ENCODE measurements around the gene BBC3.
"Not testable (repeated sequence)": the region's sequence is repeated elsewhere in the genome, so short reads cannot be mapped to it uniquely, and the experiment has no call there.

The BBC3 gene, protein sequence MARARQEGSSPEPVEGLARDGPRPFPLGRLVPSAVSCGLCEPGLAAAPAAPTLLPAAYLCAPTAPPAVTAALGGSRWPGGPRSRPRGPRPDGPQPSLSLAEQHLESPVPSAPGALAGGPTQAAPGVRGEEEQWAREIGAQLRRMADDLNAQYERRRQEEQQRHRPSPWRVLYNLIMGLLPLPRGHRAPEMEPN

DNA sequence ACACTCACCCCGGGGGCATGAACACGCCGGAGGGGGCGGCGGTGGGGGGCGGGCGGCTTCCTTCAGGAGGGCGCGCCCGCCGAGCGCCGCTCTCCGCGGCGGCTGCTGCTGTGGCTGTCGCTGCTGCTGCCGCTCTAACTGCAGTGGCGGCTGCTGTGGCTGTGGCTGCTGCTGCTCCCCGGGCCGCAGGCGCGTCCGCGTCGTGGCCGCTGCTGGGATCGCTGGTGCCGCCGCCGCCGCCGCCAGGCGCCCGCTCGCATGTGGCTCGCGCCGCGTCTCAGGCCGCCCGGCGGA lies at the start of gene BBC3:
Gene BBC3, minus strand, starts transcription at position 279 of the 294 bp plus-strand sequence. CDS start 2,768 bp downstream, outside the sequence.
- no peak for DNase-seq (ENCODE audit: low read depth, low spot score)

DNA sequence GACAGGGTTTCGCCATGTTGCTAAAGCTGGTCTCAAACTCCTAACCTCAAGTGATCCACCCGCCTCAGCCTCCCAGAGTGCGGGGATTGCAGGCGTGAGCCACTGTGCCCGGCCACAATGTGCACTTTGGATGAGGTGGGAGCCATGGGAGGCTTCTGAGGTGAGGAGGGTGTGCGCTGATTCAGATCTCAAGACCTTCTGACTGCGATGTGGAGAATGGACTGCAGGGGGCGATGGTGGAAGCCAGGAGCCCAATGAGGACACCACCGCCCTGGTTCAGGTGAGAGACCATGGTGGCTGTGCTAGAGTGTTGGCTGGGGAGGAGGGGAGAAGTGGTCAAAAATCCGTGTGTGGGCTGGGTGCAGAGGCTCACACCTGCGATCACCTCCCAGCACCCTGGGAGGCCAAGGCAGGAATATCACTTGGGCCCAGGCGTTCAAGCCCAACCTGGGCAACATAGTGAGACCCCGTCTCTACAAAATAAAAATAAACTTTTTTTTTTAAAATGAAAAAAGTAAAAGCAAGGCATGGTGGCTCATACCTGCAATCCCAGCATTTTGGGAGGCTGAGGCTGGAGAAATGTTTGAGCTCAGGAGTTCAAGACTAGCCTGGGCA lies 49.3 kb upstream of the BBC3 start:
- DNase-seq (ENCODE audit: low read depth, low spot score), result no peak

DNA sequence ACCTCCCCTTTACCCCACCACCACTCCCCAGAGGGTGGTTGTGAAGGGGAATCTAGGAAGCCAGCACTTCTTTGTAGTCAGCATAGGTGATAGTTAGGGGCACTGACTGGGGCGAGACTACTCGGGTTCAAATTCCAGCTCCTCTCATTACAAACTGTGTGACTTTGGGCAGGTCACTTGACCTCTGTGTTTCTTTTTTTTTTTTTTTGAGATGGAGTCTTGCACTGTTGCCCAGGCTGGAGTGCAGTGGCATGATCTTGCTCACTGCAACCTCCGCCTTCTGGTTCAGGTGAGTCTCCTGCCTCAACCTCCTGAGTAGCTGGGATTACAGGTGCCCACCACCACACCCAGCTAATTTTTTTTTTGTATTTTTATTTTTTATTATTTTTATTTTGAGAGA lies 45.5 kb upstream of the BBC3 start:
- DNase-seq (ENCODE audit: low read depth, low spot score), result not testable (repeated sequence)

DNA sequence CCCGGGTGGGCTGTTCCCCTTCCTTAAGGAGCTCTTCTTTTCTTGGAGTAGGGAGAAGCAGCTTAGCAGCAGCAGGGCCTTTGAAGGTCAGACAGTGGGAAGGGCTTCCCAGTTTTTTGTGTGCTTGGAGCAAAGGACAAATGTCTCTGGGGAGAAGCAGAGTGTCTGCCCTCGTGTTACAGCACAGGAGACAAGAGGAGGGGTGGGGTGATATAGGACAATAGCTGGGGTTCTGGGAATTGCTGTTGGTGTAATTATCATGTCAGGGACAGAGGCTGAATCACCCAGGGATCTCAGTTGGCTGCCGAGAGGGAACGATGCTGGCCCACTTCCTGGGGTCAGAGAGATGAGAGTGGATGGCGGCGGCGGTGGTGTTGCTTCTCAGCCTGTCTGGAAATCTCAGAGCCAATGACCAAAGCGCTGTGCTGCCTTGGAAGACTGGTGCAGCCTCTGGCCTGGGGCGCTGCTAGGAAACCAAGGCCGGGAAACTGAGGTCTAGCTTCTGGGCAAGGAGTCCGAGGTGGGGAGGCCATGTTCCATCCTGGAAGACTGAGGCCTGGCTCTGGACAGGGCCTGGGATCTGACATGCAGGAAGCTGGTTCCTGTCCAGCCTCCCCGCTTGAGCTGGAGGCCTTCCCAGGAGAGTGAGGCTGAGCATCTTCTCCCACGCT lies 44.9 kb upstream of the BBC3 start:
- DNase-seq (ENCODE audit: low read depth, low spot score), result no peak

DNA sequence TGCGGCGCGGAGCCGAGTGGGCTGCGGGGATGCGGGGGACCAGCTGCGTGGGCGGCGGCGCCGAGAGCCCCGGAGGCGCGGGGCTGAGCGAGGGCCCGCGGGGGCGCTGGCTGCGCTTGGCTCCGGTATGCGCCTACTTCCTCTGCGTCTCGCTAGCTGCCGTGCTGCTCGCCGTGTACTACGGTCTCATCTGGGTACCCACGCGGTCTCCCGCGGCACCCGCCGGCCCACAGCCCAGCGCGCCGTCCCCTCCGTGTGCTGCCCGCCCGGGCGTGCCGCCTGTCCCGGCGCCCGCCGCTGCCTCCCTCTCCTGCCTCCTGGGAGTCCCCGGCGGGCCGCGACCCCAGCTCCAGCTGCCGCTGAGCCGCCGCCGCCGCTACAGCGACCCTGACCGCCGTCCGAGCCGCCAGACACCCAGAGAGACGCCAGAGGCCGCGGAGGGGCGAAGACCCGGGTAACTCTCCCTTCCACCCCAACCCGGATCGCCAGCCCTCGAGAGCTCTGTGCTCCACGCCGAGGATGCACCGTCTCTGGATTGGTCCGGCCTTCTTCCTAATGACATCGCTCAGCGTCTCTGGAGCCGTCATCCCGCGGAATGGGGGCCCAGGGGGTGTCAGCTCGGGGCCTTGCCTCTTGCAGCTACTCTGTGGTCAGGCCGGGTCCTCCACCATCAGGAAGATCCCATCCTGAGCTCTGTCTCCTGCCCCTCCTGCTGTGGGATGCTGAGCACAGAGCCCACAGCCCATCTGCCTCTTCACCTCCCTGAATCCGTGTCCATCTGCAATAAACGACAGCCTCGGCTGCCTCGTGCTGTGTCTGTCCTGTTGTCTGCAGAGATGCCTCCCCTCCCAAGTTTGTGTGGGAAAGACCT lies 44.1 kb upstream of the BBC3 start:
- DNase-seq (ENCODE audit: low read depth, low spot score), result no peak

DNA sequence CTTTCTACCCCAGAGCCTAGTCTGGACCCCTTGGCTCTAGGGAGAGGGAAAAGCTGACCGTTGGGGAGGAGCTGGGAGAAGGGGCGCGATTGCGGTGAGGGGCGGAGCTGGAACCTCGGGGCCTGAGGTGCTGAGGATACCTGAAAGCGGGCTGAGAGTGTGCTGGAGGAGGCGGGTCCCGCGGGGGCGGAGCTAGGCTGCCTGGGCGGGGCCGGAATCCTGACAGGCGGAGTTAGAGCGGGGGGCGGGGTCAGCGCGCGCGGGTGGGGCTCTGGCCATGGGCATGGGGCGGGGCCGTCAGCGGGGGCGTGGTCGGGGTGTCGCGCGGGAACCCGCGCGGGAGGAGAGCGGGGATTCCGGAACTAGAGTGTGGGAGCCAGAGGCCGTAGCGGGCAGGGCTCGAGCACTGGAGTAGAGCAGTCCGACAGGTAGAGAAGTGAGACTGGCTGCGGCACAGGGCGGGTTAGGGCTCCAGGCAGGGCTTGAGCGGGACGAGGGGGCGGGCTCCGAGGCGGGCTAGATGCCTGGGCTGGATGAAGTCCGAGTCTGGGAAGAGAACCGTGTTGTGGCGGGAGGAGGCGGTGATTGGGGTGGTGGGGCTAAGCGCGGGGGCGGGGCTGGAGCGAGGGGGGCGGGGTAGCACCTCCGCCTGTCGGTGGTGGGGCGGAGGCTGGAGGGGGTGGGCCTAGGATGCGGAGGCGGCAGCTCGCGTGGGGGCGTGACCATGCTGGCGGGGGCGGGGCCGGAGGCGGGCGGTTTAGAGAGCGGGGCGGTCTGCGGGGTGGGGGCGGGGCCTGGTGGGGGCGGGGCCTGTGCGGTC lies 43.3 kb upstream of the BBC3 start, which contains the start of gene INAFM1:
Gene INAFM1, plus strand, starts transcription at position 815 of the 820 bp plus-strand sequence. CDS start 35 bp downstream, outside the sequence.
- DNase-seq (ENCODE audit: low read depth, low spot score), result no peak

DNA sequence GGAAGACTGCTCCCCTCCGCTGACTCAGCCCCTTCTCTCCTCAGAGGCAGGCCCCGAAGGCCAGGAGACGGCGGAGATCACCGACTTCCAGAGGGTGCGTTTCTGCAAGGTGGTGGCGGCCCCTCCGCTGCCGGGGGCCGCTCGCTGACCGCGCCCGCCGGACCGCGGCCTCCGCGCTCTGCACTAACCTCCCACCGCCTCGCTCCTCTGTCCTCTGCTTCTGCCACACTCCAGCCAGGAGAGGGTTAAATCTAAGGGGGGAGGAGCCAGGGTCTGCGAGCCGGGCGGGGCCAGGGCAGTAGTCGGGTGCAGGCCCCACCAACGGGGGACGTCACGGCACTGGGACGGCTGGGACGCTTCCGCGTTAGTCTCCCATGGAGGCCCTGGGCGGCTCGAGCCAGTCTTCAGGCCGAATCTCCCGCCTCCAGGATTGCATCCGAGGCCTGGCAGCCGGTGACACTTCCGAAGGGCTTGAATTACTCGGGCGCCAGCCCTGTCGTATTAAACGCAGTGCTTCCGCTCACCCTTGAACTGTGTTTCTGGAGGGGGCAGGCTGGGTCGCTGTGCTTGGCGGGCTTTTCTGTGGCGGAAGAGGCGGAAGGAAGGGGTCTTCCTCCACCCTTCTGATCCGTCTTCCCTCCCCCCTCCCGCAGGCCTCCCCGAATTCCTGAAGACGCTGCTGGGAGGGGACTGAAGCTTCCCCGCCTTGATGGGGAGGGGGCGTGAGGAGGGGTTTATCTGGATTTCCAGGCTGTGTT lies 42.5 kb upstream of the BBC3 start:
- DNase-seq (ENCODE audit: low read depth, low spot score), result no peak

DNA sequence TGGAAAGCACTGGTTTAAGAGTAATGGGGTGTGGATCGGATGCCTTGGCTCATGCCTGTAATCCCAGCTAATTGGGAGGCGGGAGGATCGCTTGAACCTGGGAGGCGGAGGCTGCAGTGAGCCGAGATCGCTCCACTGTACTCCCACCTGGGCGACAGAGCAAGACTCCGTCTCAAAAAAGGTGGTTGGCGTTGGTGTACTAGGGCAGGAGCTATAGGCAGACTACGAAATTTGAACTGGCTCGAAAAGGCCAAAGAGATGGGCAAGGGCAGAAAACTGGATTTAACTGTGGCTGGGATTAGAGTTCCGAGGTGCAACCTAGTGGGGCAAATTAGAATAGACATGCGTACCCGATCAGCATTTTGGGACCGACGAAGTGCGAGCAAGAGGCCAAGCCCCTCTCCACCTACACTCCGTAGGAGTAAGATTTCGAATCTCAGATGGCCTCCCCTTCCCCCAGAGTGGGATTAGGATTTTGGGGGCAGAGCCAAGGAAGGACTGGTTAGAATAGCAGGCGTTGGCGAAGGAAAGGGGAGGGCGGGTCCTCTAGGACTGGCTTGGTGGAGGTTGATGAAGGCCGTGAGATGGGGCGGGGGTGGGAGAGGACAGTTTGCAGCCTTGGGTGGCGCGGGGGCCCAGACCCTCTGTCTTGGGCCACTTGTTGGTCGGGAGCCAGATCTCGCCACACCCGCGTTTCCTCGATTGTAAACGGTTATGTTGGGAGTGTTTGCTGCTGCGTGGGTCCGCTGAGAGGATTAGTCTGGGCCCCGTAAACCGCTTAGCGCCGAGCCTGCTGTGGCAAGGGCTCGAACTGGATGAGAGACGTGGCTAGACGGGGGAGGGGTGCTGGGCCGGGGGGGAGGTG lies 41.7 kb upstream of the BBC3 start:
- no peak for DNase-seq (ENCODE audit: low read depth, low spot score)

DNA sequence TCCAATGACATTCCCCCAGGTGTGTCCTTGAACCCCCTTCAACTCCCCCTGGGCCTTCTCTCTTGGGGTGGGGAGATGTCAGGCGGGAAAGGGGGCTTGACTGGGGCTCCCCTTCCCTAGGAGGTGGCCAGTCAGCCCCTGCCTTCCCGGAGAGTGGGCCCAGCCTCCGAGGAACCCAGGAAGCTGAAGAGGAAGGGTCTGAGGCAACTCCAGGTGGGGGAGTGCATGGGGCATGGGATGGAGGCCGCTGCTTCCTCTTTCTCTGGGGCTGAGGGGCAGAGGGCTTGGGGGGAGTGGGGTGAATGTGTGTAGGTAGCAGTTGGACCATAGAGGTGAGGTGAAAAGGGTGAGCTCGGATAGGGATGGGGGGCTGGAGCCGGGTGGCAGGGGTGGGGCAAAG lies 41.0 kb upstream of the BBC3 start:
- DNase-seq (ENCODE audit: low read depth, low spot score), result no peak

DNA sequence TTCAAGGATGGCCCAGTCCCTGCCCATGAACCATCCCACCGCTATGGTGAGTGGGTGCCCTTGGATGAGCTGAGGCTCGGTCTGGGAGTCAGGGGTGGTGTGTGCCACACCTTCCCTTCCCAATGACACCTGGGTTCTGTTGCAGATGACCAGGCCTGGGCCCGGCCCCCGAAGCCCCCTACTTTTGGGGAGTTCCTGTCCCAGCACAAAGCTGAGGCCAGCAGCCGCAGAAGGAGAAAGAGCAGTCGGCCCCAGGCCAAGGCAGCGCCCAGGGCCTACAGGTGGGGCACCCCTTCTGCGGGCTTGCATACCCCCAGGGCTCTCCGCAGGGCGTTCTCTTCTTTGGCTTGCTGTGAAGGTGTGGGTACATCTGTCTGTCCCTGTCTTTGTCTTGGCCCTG lies 39.4 kb upstream of the BBC3 start:
- DNase-seq (ENCODE audit: low read depth, low spot score), result no peak

DNA sequence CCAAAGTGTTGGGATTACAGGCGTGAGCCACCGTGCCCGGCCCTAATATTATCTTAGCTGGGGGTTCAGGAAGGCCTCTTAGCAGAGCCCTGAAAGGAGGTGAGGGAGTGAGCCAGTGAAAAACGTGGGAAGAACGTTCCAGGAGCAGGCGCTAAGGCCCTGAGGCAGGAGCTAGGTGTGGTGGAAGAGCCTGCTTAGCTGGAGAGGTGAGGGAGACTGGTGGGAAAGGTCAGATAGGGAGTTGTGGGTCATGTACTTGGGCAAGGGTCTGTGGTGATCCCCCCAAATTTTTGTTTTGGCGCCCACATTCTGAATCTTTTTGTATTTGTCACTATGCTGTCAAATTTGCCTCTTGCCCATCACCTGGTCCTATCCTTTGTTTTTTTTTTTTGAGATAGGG lies 38.6 kb upstream of the BBC3 start:
- no peak for DNase-seq (ENCODE audit: low read depth, low spot score)

DNA sequence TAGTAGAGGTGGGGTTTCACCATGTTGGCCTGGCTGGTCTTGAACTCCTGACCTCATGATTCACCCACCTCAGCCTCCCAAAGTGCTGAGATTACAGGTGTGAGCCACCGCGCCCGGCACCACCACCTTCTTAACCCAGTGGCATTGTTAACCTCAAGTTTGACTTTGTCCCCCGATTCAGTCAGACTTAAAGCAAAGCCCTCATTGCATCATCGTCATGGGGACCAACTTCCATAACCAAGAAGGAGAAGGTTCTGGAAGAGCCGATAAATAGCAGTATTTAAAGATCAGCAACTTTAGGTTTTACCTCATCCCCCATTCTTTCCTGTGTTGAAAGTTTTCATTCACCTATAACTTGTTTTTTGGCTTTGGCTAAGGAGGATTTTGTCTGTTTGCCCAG lies 37.0 kb upstream of the BBC3 start:
- DNase-seq (ENCODE audit: low read depth, low spot score), result no peak

DNA sequence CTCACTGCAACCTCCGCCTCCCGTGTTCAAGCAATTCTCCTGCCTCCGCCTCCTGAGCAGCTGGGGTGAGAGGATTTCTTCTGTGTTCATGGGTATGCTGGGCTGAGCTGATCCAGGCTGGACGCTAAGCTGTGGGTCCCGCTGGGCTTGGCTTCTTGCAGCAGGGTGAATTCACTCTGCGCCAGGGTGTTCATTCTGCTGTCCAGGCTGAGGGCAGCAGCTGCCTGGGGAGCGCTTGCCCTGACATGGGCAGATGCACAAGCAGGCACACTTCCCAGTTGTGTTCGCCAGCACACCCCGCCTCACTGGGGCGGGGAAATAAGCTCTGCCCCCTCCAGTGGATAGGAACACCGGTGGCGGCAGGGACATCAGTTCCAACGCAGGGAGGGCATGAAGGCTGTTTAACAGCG lies 36.4 kb upstream of the BBC3 start:
- DNase-seq (ENCODE audit: low read depth, low spot score), result no peak

DNA sequence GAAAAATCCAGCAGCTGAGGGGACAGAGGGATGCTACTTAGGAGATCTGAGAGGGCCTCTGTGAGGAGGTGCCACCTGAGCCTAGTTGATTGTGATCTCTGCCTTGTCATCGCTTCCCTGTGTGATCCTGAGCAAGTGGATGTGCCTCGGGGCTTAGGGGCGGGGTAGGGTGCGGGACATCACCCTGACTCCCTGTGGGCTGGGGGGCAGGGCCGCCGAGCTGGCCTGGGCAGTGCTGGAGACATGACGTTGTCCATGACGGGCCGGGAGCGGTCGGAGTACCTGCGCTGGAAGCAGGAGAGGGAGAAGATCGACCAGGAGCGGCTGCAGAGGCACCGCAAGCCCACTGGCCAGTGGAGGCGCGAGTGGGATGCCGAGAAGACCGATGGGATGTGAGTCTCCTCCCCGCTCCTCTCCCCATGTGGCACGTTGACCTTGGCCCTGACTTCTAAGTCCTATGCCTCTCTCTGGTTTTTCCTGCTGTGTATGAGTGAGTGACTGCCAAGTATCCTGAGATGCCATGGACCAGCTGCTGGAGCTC lies 35.5 kb upstream of the BBC3 start:
- DNase-seq (ENCODE audit: low read depth, low spot score), result no peak

DNA sequence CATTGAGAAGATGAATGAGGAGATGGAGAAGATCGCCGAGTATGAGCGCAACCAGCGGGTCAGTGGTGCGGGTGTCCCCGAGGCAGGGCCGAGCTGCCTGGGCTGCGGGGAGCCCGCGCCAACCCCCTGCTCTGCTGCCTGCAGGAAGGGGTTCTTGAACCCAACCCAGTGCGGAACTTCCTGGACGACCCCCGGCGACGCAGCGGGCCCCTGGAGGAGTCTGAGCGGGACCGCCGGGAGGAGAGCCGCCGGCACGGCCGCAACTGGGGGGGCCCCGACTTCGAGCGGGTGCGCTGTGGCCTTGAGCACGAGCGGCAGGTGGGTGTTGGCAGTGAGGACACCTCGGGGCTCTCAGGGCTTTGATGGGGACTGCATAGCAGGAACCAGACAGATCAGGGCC lies 33.6 kb upstream of the BBC3 start:
- DNase-seq (ENCODE audit: low read depth, low spot score), result no peak

DNA sequence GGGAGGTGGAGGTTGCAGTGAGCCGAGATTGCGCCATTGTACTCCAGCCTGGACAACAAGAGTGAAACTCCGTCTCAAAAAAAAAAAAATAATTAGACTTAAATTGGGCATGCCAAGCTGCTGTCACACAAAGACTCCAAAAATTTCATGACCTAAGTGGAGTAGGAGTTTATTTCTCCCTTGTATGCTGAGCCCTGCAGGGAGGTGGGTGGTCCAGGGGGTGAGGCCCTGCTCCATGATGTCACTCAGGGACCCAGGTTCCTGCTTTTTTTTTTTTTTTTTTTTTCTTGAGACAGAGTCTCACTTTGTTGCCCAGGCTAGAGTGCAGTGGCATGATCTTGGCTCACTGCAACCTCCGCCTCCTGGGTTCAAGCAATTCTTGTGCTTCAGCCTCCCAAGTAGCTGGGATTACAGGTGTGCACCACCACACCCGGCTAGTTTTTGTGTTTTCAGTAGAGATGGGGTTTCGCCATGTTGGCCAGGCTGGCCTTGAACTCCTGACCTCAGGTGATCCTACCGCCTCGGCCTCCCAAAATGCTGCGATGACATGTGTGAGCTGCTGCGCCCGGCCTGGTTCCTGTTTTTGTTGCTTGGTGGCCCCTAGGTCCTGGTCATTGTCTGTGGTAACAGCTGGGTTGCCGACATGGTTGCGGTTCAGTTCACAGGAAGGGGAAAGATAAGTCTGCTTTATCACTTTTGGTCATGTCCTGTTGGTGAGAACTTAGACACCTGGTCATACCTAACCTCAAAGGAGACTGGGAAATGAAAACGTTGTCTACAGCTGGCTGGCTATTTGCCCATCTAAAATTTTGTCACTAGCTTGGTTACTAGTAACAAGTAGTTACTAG lies 31.2 kb upstream of the BBC3 start:
- DNase-seq (ENCODE audit: low read depth, low spot score), result not testable (repeated sequence)

DNA sequence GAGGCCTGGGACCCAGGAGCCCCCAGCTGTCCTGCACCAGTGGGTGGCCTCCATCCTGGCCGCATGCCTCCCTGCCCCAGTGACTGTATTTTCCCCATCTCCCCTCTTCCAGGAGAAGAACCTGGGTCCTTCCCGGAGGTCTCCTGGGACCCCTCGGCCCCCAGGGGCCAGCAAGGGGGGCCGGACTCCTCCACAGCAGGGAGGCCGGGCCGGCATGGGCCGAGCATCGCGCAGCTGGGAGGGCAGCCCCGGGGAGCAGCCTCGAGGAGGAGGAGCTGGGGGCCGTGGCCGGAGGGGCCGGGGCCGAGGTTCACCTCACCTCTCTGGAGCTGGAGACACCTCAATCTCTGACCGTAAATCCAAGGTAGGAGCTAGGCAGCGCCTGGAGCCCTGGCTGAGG lies 29.5 kb upstream of the BBC3 start:
- DNase-seq (ENCODE audit: low read depth, low spot score), result no peak

DNA sequence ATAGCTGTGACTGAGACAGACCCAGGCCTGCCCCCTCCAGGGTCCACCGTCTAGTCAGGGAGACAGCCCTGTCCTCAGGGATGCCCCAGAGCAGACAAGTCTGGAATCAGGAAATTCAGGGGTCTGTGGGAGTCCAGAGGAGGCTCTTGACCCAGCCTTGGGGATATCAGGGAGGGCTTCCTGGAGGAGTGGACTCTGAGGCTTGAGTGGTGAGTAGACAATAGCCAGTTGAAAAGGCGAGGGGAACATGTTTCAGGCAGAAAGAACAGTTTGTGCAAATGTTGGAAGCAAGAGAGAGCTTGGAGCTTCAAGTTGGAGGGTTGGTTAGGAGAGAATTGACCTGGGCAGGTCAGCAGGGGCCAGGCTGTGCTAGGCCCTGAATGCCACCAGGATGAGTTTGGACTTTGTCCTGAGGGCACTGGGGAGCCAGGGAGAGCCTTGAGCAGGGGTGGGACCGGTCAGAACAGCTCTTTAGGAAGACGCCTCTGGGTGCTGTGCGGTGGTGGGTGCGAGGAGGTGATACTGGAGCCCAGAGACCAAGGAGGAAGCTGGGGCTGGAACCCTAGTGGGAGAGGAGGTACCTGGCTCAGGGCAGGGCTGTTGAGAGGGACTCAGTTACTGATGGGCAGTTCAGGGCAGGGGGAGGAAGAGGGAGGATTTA lies 28.0 kb upstream of the BBC3 start:
- DNase-seq (ENCODE audit: low read depth, low spot score), result no peak

All from iPS DF 19.7 (cell line).